WTC11 (cell line): ENCODE measurements around the gene NIF3L1.

Experiments
- ETV6 ChIP-seq: sonication (generic); formaldehyde crosslinking; IDR thresholded peaks from 2 replicates; pipeline ENCODE4 v1.8.1; 2022; ENCODE audit warnings: mild to moderate bottlenecking, missing genetic modification reagents
- HMGXB4 ChIP-seq: sonication (generic); formaldehyde crosslinking; IDR thresholded peaks from 2 replicates; pipeline ENCODE4 v1.8.1; 2023; ENCODE audit warnings: mild to moderate bottlenecking, moderate library complexity, missing genetic modification reagents
- KAT7 ChIP-seq: sonication (generic); formaldehyde crosslinking; IDR thresholded peaks from 2 replicates; pipeline ENCODE4 v1.8.1; 2023; ENCODE audit warnings: missing genetic modification reagents, mild to moderate bottlenecking, borderline replicate concordance
- TEAD4 ChIP-seq: sonication (generic); formaldehyde crosslinking; IDR thresholded peaks from 2 replicates; pipeline ENCODE4 v1.8.0; 2022; ENCODE audit warnings: mild to moderate bottlenecking, missing genetic modification reagents

DNA sequence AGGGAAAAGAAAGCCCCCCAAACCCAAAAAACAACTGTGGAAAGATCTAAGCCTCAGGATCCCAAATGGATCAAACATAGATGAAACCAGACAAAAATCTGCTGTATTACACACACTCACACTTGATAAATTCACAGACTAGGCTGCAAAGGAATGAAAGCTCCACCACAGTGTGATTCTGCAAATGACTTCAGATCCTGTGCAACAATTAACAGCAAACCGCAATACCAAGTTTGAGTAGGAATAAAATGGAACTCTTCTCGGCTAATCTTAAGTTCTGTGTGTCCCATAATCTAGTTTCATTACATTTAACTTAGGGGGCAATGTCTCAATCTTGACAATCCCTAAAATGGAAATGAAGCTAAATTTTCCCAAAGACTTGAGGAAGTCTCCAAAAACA is 36.6 kb upstream of the NIF3L1 start:
- TF ChIP-seq HMGXB4 (no peak), KAT7 (no peak), ETV6 (no peak), TEAD4 (CRISPR knock-in tag) (no peak)
